ENCODE results near the gene NKD1. TPM values are rescaled to one million over a fixed set of nuclear protein-coding genes. Genes with fewer than 3 reads are reported as not detected.

NKD1 gene
- total RNA-seq, 3 donors from 2014 or later, result 1.3 to 5.0 (median 4.6) TPM

GRCh38 chr16:50606431-50607050 lies 58.3 kb downstream of the NKD1 start:
- H3K4me3 ChIP-seq, result no peak overlapping the region
- no peaks in the 10 kb centered on the region for H3K27me3 ChIP-seq
- TF ChIP-seq POLR2AphosphoS5 (IDR thresholded peaks at IDR 0.05) (no peak), POLR2A (IDR thresholded peaks at IDR 0.05) (no peak)
- TF ChIP-seq, protein P1, sequence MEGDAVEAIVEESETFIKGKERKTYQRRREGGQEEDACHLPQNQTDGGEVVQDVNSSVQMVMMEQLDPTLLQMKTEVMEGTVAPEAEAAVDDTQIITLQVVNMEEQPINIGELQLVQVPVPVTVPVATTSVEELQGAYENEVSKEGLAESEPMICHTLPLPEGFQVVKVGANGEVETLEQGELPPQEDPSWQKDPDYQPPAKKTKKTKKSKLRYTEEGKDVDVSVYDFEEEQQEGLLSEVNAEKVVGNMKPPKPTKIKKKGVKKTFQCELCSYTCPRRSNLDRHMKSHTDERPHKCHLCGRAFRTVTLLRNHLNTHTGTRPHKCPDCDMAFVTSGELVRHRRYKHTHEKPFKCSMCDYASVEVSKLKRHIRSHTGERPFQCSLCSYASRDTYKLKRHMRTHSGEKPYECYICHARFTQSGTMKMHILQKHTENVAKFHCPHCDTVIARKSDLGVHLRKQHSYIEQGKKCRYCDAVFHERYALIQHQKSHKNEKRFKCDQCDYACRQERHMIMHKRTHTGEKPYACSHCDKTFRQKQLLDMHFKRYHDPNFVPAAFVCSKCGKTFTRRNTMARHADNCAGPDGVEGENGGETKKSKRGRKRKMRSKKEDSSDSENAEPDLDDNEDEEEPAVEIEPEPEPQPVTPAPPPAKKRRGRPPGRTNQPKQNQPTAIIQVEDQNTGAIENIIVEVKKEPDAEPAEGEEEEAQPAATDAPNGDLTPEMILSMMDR (IDR thresholded peaks at IDR 0.05), result no peak
- no peaks in the 10 kb centered on the region for H3K36me3 ChIP-seq
- peaks cover 0 to 12% of the 10 kb centered on the region in 2 donors for H3K4me1 ChIP-seq
- DNase-seq (ENCODE audit: low spot score in 2 of 2), result no peak
- H3K9me3 ChIP-seq, result no peaks in the 10 kb centered on the region
- intact Hi-C loops (cut with DNase I; ENCODE audit: low total_unique reads), result no loop called here
- H3K27ac ChIP-seq, result no peak overlapping the region

DNA sequence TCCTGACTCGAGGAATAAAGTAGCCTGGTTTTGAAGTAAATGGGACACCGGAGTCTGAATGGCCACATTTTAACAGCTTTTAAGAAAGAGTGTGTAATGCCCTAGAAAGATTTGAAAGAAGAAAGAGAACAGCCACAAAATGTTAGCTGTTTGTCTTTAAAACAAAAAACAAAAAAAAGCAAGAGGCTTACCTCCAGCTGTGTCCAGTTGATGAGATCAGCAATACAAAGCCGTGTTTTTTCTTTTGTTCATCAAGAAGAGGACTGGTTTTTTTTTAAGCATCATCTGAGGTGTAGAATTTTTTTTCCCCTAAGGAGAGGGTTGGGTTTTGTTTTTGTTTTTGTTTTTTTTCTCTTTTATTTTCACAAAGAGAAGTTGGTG lies 58.8 kb downstream of the NKD1 start:
- intact Hi-C loops (cut with DNase I; ENCODE audit: low total_unique reads), result no loop called here
- H3K9me3 ChIP-seq, result no peaks in the 10 kb centered on the region
- no peak for TF ChIP-seq POLR2AphosphoS5 (IDR thresholded peaks at IDR 0.05)
- no peak for TF ChIP-seq POLR2A (IDR thresholded peaks at IDR 0.05)
- TF ChIP-seq, protein P1 (IDR thresholded peaks at IDR 0.05), result no peak
- H3K27ac ChIP-seq, result no peak overlapping the region
- DNase-seq (ENCODE audit: low spot score in 2 of 2), result no peak
- no peaks in the 10 kb centered on the region for H3K36me3 ChIP-seq
- H3K4me1 ChIP-seq, result peaks cover 0 to 12% of the 10 kb centered on the region in 2 donors
- no peak overlapping the region for H3K4me3 ChIP-seq
- no peaks in the 10 kb centered on the region for H3K27me3 ChIP-seq

GRCh38 chr16:50607447-50607846 lies 59.3 kb downstream of the NKD1 start:
- no peak overlapping the region for H3K27ac ChIP-seq
- TF ChIP-seq, protein P1 (IDR thresholded peaks at IDR 0.05), result no peak
- TF ChIP-seq POLR2A (IDR thresholded peaks at IDR 0.05), result no peak
- no peak for TF ChIP-seq POLR2AphosphoS5 (IDR thresholded peaks at IDR 0.05)
- intact Hi-C loops (cut with DNase I; ENCODE audit: low total_unique reads), result no loop called here
- DNase-seq (ENCODE audit: low spot score in 2 of 2), result no peak
- no peak overlapping the region for H3K4me3 ChIP-seq
- no peaks in the 10 kb centered on the region for H3K36me3 ChIP-seq
- H3K4me1 ChIP-seq, result peaks cover 0 to 8% of the 10 kb centered on the region in 2 donors
- no peaks in the 10 kb centered on the region for H3K27me3 ChIP-seq
- no peaks in the 10 kb centered on the region for H3K9me3 ChIP-seq

GRCh38 chr16:50607970-50608557 lies 59.9 kb downstream of the NKD1 start:
- Histone ChIP-seq H3K9me3 (no peaks in the 10 kb centered on the region), H3K36me3 (no peaks in the 10 kb centered on the region), H3K4me3 (no peak overlapping the region), H3K4me1 (peaks cover 0 to 2% of the 10 kb centered on the region in 2 donors), H3K27ac (no peak overlapping the region), H3K27me3 (no peaks in the 10 kb centered on the region)
- intact Hi-C loops (cut with DNase I; ENCODE audit: low total_unique reads), result no loop called here
- no peak for DNase-seq (ENCODE audit: low spot score in 2 of 2)
- TF ChIP-seq, protein P1 (IDR thresholded peaks at IDR 0.05), result no peak
- TF ChIP-seq POLR2AphosphoS5 (IDR thresholded peaks at IDR 0.05) (no peak), POLR2A (IDR thresholded peaks at IDR 0.05) (no peak)

DNA sequence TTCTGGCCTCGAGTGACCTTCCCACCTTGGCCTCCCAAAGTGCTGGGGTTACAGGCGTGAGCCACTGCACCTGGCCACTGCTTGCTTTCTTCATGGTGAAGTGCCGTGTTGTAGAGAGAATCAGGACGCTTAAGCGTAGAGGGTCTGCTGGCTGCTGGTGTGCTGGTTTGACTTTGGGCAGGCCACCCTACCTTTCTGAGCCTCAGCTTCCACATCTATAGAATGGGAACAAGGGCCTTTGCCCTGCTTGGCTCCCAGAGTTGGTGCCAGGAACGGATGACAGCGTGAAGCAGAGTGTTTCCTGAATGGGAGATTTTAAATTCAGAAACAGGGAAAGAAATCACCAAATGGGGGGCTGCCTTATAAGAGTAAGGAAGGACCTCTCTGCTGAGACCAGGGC lies 60.9 kb downstream of the NKD1 start:
- Histone ChIP-seq H3K36me3 (no peaks in the 10 kb centered on the region), H3K9me3 (no peaks in the 10 kb centered on the region), H3K4me3 (no peak overlapping the region), H3K27me3 (no peaks in the 10 kb centered on the region), H3K27ac (no peak overlapping the region), H3K4me1 (no peaks in the 10 kb centered on the region)
- no peak for DNase-seq (ENCODE audit: low spot score in 2 of 2)
- intact Hi-C loops (cut with DNase I; ENCODE audit: low total_unique reads), result no loop called here
- TF ChIP-seq POLR2A (IDR thresholded peaks at IDR 0.05), result no peak
- TF ChIP-seq, protein P1 (IDR thresholded peaks at IDR 0.05), result no peak
- no peak for TF ChIP-seq POLR2AphosphoS5 (IDR thresholded peaks at IDR 0.05)

Measured in breast epithelium (tissue), 4 donors.